Small intestine (tissue), 7 donors: ENCODE results near the gene TTL. TPM values are rescaled to one million over a fixed set of nuclear protein-coding genes. Genes with fewer than 3 reads are reported as not detected.
A peak's percentile ranks its signal among the peaks of the same experiment; 100 is the strongest.

Experiments used
- DNase-seq, 2 donors: peaks; one replicate each; pipeline versions ENCODE4 v3.0.0 to v3.0.0-alpha.2; 2013
- FAIRE-seq: peaks from 2 replicates; lab custom pipeline; 2012; peaks lifted over from hg19 to GRCh38; lab: Jason Lieb, UNC
- H3K27ac ChIP-seq, 3 donors: one replicate each; pipeline ENCODE4 v1.5.1; 2013; ENCODE audit warnings: low read length in 2 of 3, mild to moderate bottlenecking in 2 of 3, control low read depth in 1 of 3, inconsistent platforms in 1 of 3, low read depth in 1 of 3, moderate library complexity in 1 of 3
- H3K27me3 ChIP-seq, 3 donors: one replicate each; pipeline ENCODE4 v1.6.1; 2013; ENCODE audit warnings: low read length in 3 of 3, inconsistent platforms in 1 of 3; ENCODE audit not compliant: control insufficient read depth in 3 of 3, insufficient read depth in 3 of 3
- H3K36me3 ChIP-seq, 3 donors: one replicate each; pipeline ENCODE4 v1.6.1; 2013; ENCODE audit warnings: low read length in 3 of 3, inconsistent platforms in 1 of 3, low read depth in 1 of 3, mild to moderate bottlenecking in 1 of 3, moderate library complexity in 1 of 3; ENCODE audit not compliant: control insufficient read depth in 3 of 3, insufficient read depth in 2 of 3
- H3K4me1 ChIP-seq, 3 donors: one replicate each; pipeline ENCODE4 v1.6.1; 2013; ENCODE audit warnings: low read length in 2 of 3, inconsistent platforms in 1 of 3, low read depth in 1 of 3, mild to moderate bottlenecking in 1 of 3, moderate library complexity in 1 of 3; ENCODE audit not compliant: control insufficient read depth in 3 of 3, insufficient read depth in 2 of 3
- H3K4me3 ChIP-seq, 3 donors: one replicate each; pipeline ENCODE4 v1.5.1; 2013; ENCODE audit warnings: low read length in 3 of 3, control low read depth in 1 of 3, inconsistent platforms in 1 of 3, low read depth in 1 of 3, mild to moderate bottlenecking in 1 of 3, moderate library complexity in 1 of 3
- H3K9me3 ChIP-seq, 2 donors: one replicate each; pipeline ENCODE4 v1.6.1; 2013; ENCODE audit warnings: low read depth in 1 of 2, low read length in 1 of 2; ENCODE audit not compliant: control insufficient read depth in 2 of 2, insufficient read depth in 1 of 2
- WGBS, 3 donors: extraction: QIAGEN DNeasy Blood & Tissue Kit; methylation state at CpG; one replicate each; pipeline ENCODE4 v1.1.7; 2013; 5-methylcytosine and 5-hydroxymethylcytosine counted together
- polyA plus RNA-seq, 4 donors: library from polyadenylated mRNA; stranded (reverse) in 3 of 4; unstranded in 1 of 4; fragments of 200-250 nt in 3 of 4; fragments of 120-200 nt in 1 of 4; gene quantifications; one replicate each; pipeline versions ENCODE4 v1.2.1 to v1.2.3, GENCODE V29; 2013
- donor health status: healthy with polysubstance abuse.
- donor health status: control.
- donor health status: control.
- donor health status: Bipolar disorder and iron deficiency.
- donor health status: healthy.

TTL gene
- polyA plus RNA-seq, 4 donors, result 3.6 to 10.6 (median 7.1) TPM

- H3K4me3 ChIP-seq, result no peak overlapping the region
- DNase-seq (no peak), FAIRE-seq (no peak)
- H3K27me3 ChIP-seq, result peaks cover 0 to 2% (median 0%) of the 10 kb centered on the region in 3 donors
- WGBS, 3 donors, result 83 to 100% (median 96%) methylated on average over 1 of the region's 1 CpG
- no peaks in the 10 kb centered on the region for H3K36me3 ChIP-seq
- H3K27ac ChIP-seq, result no peak overlapping the region
- no peaks in the 10 kb centered on the region for H3K4me1 ChIP-seq
- H3K9me3 ChIP-seq, result no peaks in the 10 kb centered on the region
Observed at GRCh38 chr2:112463256-112463655, 18.7 kb upstream of the TTL start.

- Histone ChIP-seq H3K27me3 (no peaks in the 10 kb centered on the region), H3K9me3 (no peaks in the 10 kb centered on the region), H3K4me1 (no peaks in the 10 kb centered on the region), H3K27ac (no peak overlapping the region), H3K4me3 (no peak overlapping the region), H3K36me3 (no peaks in the 10 kb centered on the region)
- 74 to 86% (median 79%) methylated on average over 3 of the region's 3 CpGs for WGBS, 3 donors
- FAIRE-seq (no peak), DNase-seq (no peak)
Observed at GRCh38 chr2:112465382-112465781, 16.6 kb upstream of the TTL start.

DNA sequence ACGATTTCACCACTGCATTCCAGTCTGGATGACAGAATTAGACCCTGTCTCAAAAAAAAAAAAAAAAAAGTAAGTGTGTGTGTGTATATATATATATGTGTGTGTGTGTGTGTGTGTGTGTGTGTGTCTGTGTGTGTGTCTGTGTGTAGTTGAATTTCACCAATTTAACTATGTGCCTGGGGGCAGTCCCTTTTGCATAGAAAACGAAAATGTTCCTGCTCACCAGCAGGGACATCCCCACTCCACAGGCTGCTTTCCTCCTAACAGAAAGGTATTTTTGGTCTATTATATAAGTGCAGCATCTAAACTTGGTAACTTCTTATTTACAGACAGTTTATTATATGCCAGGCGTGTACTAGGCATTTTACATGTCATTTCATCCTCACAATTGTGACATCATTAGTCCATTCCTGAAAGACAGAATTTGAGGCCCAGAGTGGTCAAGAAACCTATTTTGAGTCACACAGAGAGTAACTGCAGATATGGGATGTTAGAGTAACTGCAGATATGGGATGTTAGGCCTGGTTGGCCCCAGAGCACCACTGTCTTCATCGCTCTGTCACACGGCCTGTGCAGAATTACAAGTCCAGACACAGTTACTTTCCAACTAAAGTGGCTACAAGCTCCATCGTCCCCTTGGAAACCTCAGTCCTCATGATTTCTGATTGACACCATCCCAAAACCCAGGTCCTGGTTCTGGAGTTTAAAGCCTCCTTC is 9.3 kb upstream of the TTL start:
- 86 to 87% (median 87%) methylated on average over 6 of the region's 6 CpGs for WGBS, 3 donors

GRCh38 chr2:112474844-112475486 is 7.0 kb upstream of the TTL start:
- H3K27me3 ChIP-seq, result no peaks in the 10 kb centered on the region
- H3K4me1 ChIP-seq, result no peaks in the 10 kb centered on the region
- H3K27ac ChIP-seq, result no peak overlapping the region
- FAIRE-seq, result no peak
- no peak overlapping the region for H3K4me3 ChIP-seq
- no peaks in the 10 kb centered on the region for H3K9me3 ChIP-seq
- H3K36me3 ChIP-seq, result no peaks in the 10 kb centered on the region
- WGBS, 3 donors, result 68 to 78% (median 72%) methylated on average over 6 of the region's 6 CpGs
- no peak for DNase-seq

More for the DNA sequence above, 9.3 kb upstream of the TTL start:
- Histone ChIP-seq H3K4me1 (no peaks in the 10 kb centered on the region), H3K4me3 (no peak overlapping the region), H3K27me3 (no peaks in the 10 kb centered on the region), H3K27ac (no peak overlapping the region), H3K9me3 (no peaks in the 10 kb centered on the region), H3K36me3 (no peaks in the 10 kb centered on the region)
- DNase-seq (no peak), FAIRE-seq (no peak)

- 82 to 84% (median 83%) methylated on average over 7 of the region's 7 CpGs for WGBS, 3 donors
- Histone ChIP-seq H3K36me3 (no peaks in the 10 kb centered on the region), H3K27ac (no peak overlapping the region), H3K27me3 (no peaks in the 10 kb centered on the region), H3K4me3 (no peak overlapping the region), H3K4me1 (no peaks in the 10 kb centered on the region), H3K9me3 (no peaks in the 10 kb centered on the region)
- no peak for FAIRE-seq
- no peak for DNase-seq
Observed at GRCh38 chr2:112476434-112476833, 5.5 kb upstream of the TTL start.

- H3K27ac ChIP-seq, result peak overlapping the region in 2 of 3 donors; percentile 85 to 87
- no peak for FAIRE-seq
- H3K4me3 ChIP-seq, result peak overlapping the region in 2 of 3 donors; percentile 81 to 95
Observed at GRCh38 chr2:112480530-112481049, 1.4 kb upstream of the TTL start.

GRCh38 chr2:112481050-112481527 is 867 bp upstream of the TTL start:
- FAIRE-seq, result no peak
- Histone ChIP-seq H3K36me3 (no peaks in the 10 kb centered on the region), H3K27ac (peak overlapping the region; percentile 85 to 91 (median 87)), H3K4me3 (peak overlapping the region; percentile 59 to 95 (median 81)), H3K27me3 (no peaks in the 10 kb centered on the region), H3K9me3 (no peaks in the 10 kb centered on the region), H3K4me1 (peaks cover 0 to 9% (median 8%) of the 10 kb centered on the region in 3 donors)
- 0% methylated on average over 19 of the region's 19 CpGs for WGBS, 3 donors
- peak; percentile 87 to 92 for DNase-seq

More at GRCh38 chr2:112480530-112481049, 1.4 kb upstream of the TTL start:
- H3K4me1 ChIP-seq, result peaks cover 0 to 9% (median 8%) of the 10 kb centered on the region in 3 donors
- peak in 1 of 2 donors; percentile 23 for DNase-seq
- H3K27me3 ChIP-seq, result no peaks in the 10 kb centered on the region
- no peaks in the 10 kb centered on the region for H3K9me3 ChIP-seq
- 12 to 16% (median 14%) methylated on average over 20 of the region's 20 CpGs for WGBS, 3 donors
- no peaks in the 10 kb centered on the region for H3K36me3 ChIP-seq

DNA sequence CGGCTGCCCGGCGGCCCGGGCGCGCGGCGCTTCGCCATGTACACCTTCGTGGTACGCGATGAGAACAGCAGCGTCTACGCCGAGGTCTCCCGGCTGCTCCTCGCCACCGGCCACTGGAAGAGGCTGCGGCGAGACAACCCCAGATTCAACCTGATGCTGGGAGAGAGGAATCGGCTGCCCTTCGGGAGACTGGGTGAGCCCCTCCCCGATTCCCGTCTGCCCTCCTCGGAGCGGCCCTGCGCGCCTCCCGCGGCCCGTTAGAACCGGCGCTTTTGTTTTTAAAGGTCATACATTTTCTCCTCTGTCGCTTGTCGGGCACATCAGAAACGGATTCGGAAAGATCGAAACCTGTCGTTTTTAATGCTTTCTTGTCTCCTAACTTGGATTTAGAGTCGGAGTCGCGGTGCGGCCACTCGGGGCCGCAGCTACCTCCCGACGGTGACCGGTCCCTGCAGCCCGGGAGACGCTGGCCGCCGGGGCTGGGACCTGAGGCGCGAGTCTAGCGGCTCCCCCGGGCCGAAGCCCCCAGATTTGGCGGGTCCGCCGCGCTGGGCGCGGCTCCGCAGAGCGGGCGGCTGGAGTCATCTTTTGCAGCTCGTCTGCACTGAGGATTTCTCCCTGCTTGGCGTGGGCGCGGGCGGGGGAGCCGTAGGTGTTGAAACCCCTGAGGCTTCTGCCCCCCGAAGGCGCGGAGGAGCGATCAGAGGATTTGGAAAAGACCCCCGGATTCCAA is 519 bp downstream of the TTL start:
- Histone ChIP-seq H3K9me3 (no peaks in the 10 kb centered on the region), H3K4me3 (peak overlapping the region; percentile 59 to 95 (median 83)), H3K27ac (peak overlapping the region; percentile 73 to 89 (median 75)), H3K36me3 (peaks cover 0 to under 1% (median 0%) of the 10 kb centered on the region in 3 donors), H3K4me1 (peaks cover 0 to 9% (median 8%) of the 10 kb centered on the region in 3 donors), H3K27me3 (no peaks in the 10 kb centered on the region)
- WGBS, 3 donors, result 0 to 1% (median 0%) methylated on average over 65 to 77 of the region's 77 CpGs
- FAIRE-seq (no peak), DNase-seq (peak; percentile 38 to 70)
